RWPE1 (cell line): Measurements from ENCODE around the gene PIKFYVE.
A peak's percentile ranks its signal among the peaks of the same experiment; 100 is the strongest.
"Not testable (repeated sequence)": the region's sequence is repeated elsewhere in the genome, so short reads cannot be mapped to it uniquely, and the experiment has no call there.

Experiments used
- CTCF ChIA-PET: fragments of 350-600 bp; sonication (Branson Sonifier 250); formaldehyde crosslinking; extraction: SDS; loops from one replicate; lab custom pipeline; 2021; lab: Yijun Ruan, JAX
- POLR2A ChIA-PET: fragments of 400-600 bp; formaldehyde crosslinking; extraction: SDS; loops from one replicate; lab custom pipeline; 2020; ENCODE audit warnings: antibody characterized with exemption; ENCODE audit not compliant: low non-redundant PET; lab: Yijun Ruan, JAX
- DNase-seq: peaks from one replicate; pipeline ENCODE4 v3.0.0; 2012; ENCODE audit warnings: low spot score
- H3K27ac ChIP-seq: fragments of 450-650 bp; 2 replicates; pipeline ENCODE4 v1.5.1; 2017
- TF ChIP-seq, protein P1 (sequence below): fragments of 450-650 bp; conservative IDR thresholded peaks from 2 replicates; pipeline ENCODE4 v1.5.1; 2017; ENCODE audit warnings: low read depth, mild to moderate bottlenecking

PIKFYVE gene, protein sequence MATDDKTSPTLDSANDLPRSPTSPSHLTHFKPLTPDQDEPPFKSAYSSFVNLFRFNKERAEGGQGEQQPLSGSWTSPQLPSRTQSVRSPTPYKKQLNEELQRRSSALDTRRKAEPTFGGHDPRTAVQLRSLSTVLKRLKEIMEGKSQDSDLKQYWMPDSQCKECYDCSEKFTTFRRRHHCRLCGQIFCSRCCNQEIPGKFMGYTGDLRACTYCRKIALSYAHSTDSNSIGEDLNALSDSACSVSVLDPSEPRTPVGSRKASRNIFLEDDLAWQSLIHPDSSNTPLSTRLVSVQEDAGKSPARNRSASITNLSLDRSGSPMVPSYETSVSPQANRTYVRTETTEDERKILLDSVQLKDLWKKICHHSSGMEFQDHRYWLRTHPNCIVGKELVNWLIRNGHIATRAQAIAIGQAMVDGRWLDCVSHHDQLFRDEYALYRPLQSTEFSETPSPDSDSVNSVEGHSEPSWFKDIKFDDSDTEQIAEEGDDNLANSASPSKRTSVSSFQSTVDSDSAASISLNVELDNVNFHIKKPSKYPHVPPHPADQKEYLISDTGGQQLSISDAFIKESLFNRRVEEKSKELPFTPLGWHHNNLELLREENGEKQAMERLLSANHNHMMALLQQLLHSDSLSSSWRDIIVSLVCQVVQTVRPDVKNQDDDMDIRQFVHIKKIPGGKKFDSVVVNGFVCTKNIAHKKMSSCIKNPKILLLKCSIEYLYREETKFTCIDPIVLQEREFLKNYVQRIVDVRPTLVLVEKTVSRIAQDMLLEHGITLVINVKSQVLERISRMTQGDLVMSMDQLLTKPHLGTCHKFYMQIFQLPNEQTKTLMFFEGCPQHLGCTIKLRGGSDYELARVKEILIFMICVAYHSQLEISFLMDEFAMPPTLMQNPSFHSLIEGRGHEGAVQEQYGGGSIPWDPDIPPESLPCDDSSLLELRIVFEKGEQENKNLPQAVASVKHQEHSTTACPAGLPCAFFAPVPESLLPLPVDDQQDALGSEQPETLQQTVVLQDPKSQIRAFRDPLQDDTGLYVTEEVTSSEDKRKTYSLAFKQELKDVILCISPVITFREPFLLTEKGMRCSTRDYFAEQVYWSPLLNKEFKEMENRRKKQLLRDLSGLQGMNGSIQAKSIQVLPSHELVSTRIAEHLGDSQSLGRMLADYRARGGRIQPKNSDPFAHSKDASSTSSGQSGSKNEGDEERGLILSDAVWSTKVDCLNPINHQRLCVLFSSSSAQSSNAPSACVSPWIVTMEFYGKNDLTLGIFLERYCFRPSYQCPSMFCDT (N-terminal part only)

DNA sequence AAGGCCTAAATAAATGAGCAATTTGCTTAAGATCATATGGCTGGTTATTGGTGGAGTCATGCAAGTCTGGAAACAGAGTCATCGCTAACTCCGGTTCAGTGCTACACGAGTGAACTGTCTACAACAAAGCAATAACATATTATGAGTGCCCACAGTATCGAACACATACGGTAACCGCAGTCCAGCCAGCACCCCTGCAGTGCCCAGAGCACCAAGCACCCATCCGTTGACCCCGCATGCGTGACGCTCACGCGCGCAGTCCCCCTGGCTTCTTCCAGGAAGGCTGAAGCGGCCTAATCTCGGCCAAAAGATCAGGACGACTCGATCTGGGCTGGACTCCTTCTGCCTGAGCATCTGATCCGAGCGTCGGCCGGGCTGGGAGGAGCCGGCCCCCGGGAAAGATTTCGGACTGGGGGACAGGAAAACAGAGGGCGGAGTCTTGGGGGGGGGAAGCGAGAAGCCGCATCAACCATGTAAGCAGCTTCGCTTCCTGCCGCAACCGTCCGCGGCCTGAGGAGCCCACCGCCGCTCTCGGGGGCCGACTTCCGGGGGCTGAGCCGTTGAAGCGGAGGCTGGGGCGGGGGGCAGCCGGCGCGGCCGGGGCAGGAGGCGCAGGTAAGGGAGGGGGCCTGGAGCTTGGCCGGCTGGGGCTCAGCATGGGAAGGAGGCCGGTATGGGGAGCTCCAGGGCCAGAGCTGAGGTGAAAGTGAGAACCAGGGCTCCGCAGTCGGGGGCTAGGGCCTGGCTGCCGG lies at the start of gene PIKFYVE:
Gene PIKFYVE (plus strand): TSS at position 455 of the 752 bp plus-strand sequence. CDS start 5,265 bp downstream, outside the sequence.
- CTCF ChIA-PET: interaction anchor here (0.5 to 1.0 kb wide), 2 partner anchors 12 to 49 kb away, joined by 3 to 6 read pairs; no protein-coding TSS in a partner anchor
- POLR2A ChIA-PET: interaction anchor here (0.5 to 1.5 kb wide), 2 partner anchors 12 to 1222 kb away, joined by 3 read pairs; no protein-coding TSS in a partner anchor
- peak; percentile 98 for DNase-seq
- peak within 1 kb of the TSS; percentile 93 for H3K27ac ChIP-seq
- TF ChIP-seq, protein P1, sequence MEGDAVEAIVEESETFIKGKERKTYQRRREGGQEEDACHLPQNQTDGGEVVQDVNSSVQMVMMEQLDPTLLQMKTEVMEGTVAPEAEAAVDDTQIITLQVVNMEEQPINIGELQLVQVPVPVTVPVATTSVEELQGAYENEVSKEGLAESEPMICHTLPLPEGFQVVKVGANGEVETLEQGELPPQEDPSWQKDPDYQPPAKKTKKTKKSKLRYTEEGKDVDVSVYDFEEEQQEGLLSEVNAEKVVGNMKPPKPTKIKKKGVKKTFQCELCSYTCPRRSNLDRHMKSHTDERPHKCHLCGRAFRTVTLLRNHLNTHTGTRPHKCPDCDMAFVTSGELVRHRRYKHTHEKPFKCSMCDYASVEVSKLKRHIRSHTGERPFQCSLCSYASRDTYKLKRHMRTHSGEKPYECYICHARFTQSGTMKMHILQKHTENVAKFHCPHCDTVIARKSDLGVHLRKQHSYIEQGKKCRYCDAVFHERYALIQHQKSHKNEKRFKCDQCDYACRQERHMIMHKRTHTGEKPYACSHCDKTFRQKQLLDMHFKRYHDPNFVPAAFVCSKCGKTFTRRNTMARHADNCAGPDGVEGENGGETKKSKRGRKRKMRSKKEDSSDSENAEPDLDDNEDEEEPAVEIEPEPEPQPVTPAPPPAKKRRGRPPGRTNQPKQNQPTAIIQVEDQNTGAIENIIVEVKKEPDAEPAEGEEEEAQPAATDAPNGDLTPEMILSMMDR: no peak

GRCh38 chr2:208221873-208222272 lies 44.2 kb upstream of the PIKFYVE start:
- DNase-seq, CTCF ChIA-PET, H3K27ac ChIP-seq, POLR2A ChIA-PET: not testable (repeated sequence)

DNA sequence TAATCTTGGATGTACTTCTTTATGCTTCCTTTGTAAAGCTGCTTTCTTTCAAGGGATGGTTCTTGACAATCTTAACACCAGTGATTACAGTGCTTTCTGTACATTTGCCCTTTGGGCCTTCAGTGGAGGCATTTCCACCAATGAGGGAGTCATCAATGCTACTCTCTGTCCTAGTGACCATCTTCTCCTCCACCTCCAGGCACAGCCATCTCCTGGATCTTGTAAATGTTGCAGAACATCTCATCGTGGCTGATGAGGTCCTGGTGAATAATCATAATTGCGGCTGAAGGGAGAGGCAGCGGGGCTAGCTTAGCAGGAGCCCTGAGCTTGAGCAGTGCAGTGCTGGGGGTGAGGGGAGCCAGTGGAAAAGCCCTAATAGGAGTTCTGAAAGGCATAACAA lies 43.7 kb upstream of the PIKFYVE start:
- CTCF ChIA-PET: no interaction called here
- no peak overlapping the region for H3K27ac ChIP-seq
- peak; percentile 34 for DNase-seq
- POLR2A ChIA-PET: no interaction called here
- TF ChIP-seq, protein P1: no peak

DNA sequence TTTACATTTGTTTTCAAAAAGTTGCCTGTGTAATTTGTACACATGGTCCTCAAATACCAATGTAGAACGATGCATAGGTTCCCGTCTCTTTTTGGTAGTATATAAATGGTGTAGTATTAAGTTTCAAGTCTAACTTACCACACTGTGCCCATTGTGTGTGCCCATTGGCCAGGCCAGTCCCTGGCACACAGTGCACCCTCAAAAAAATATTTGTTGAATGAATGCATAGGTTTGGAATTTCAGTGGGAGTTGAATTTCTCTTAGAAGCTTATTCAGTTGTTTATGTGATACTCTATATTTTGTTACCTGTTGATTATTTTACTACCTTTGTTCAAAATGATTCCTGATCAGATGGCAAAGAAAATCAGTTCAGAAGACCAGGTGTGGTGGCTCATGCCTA lies 41.3 kb upstream of the PIKFYVE start:
- peak; percentile 42 for DNase-seq
- CTCF ChIA-PET: interaction anchor here (0.7 to 0.8 kb wide), 2 partner anchors 26 to 155 kb away, joined by 3 read pairs; no protein-coding TSS in a partner anchor
- TF ChIP-seq, protein P1: no peak
- POLR2A ChIA-PET: no interaction called here
- H3K27ac ChIP-seq: no peak overlapping the region

GRCh38 chr2:208227581-208228232 lies 38.3 kb upstream of the PIKFYVE start:
- DNase-seq: no peak
- TF ChIP-seq, protein P1: no peak
- ChIA-PET CTCF (interaction anchor here (0.6 kb wide), 1 partner anchor 21 kb away, joined by 3 read pairs; no protein-coding TSS in a partner anchor), POLR2A (no interaction called here)
- H3K27ac ChIP-seq: no peak overlapping the region
